Left ventricle myocardium inferior (tissue), 1 donor: ENCODE results near the gene UBE3B. TPM values are rescaled to one million over a fixed set of nuclear protein-coding genes. Genes with fewer than 3 reads are reported as not detected.

Experiments used
- DNase-seq: peaks from one replicate; pipeline ENCODE4 v3.0.0-alpha.2; 2020
- H3K27ac ChIP-seq: fragments of 200-600 bp; replicated peaks from 2 replicates; pipeline ENCODE4 v1.8.0; 2021
- H3K27me3 ChIP-seq: fragments of 200-600 bp; 2 replicates; pipeline ENCODE4 v1.8.0; 2021; ENCODE audit warnings: low read depth
- H3K36me3 ChIP-seq: fragments of 200-600 bp; 2 replicates; pipeline ENCODE4 v1.8.0; 2021
- H3K4me1 ChIP-seq: fragments of 200-600 bp; 2 replicates; pipeline ENCODE4 v1.8.0; 2021
- H3K4me3 ChIP-seq: fragments of 200-600 bp; 2 replicates; pipeline ENCODE4 v1.8.0; 2021; ENCODE audit warnings: mild to moderate bottlenecking, moderate library complexity
- H3K9me3 ChIP-seq: fragments of 200-600 bp; replicated peaks from 2 replicates; pipeline ENCODE4 v1.8.0; 2021
- CTCF ChIP-seq: fragments of 200-600 bp; IDR thresholded peaks from 2 replicates; pipeline ENCODE4 v1.8.0; 2021; ENCODE audit warnings: antibody characterized with exemption, mild to moderate bottlenecking, borderline replicate concordance
- intact Hi-C: fragments of 100-400 bp; cut with micrococcal nuclease; formaldehyde crosslinking; loops from one replicate; pipeline ENCODE4 v1.11.0; 2022
- total RNA-seq: library from RNA; stranded (reverse); fragmentation: NEBNext Ultra II Directional; extraction: Animal tissue kit (Norgen Biotek cat#: 25700); gene quantifications from one replicate; pipeline ENCODE4 v1.2.1, GENCODE V29; 2021
- donor health status: DM: no; HTN: yes; CAD: no; lungs with severe emphysema.

The UBE3B gene
- total RNA-seq, 1 donor from 2014 or later: 56.0 TPM

GRCh38 chr12:109575683-109576082, 98.2 kb downstream of the UBE3B start:
- DNase-seq: no peak
- Histone ChIP-seq H3K27ac (no peak overlapping the region), H3K9me3 (no peaks in the 10 kb centered on the region), H3K27me3 (no peaks in the 10 kb centered on the region), H3K4me1 (peaks cover 29% of the 10 kb centered on the region), H3K4me3 (no peak overlapping the region), H3K36me3 (peaks cover 52% of the 10 kb centered on the region)
- intact Hi-C loops: no loop called here
- TF ChIP-seq CTCF: no peak

DNA sequence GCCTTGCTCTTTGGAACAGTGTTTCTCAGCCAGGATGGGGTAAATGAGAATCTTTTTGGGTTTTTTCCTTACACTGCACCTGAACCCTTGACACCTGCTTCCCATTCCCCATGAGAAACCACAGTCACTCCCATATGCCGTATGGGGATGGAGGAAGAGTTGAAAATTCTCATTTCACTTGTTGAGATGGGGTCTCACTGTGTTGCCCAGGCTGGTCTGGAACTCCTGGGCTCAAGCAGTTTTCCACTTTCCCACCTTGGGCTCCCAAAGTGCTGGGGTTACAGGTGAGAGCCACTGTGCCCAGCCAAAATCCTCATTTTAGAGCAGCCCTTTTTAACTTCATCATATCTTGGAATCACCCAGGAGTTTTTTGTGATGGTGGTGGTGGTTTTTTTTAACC, 99.9 kb downstream of the UBE3B start:
- Histone ChIP-seq H3K4me1 (peaks cover 22% of the 10 kb centered on the region), H3K27ac (no peak overlapping the region), H3K9me3 (no peaks in the 10 kb centered on the region), H3K27me3 (no peaks in the 10 kb centered on the region), H3K4me3 (no peak overlapping the region), H3K36me3 (peaks cover 68% of the 10 kb centered on the region)
- intact Hi-C loops: no loop called here
- no peak for DNase-seq
- no peak for TF ChIP-seq CTCF

DNA sequence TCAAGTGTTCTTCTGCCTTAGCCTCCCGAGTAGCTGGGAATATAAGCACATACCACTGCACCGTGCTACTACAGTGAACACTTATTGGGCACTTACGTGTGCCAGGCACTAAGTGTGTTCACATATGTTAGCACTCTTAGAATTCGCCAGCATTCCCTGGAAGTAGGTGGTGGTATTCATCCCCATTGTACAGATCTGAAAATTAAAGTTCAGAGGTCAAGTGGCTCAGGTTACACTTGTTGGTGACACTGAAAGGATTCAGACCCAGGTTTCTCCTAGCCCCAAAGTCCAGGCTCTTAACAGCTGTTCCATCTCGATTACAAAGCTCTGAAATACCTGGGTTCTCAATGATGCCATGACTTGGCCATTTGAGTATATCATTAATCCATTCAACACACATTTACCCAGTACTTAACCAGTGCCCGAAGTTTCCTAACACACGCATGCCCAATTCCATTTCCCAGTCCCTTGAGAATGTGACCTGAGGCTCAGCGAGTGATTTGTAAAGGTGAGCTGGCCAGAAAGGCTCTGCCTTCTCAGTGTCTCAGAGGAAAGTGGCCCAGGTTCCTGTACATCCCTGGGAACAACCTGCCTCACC, 101.0 kb downstream of the UBE3B start:
- H3K27me3 ChIP-seq: no peaks in the 10 kb centered on the region
- H3K36me3 ChIP-seq: peaks cover 74% of the 10 kb centered on the region
- H3K9me3 ChIP-seq: no peaks in the 10 kb centered on the region
- intact Hi-C loops: no loop called here
- no peak overlapping the region for H3K4me3 ChIP-seq
- DNase-seq: no peak
- no peak for TF ChIP-seq CTCF
- H3K27ac ChIP-seq: no peak overlapping the region
- H3K4me1 ChIP-seq: peaks cover 13% of the 10 kb centered on the region

DNA sequence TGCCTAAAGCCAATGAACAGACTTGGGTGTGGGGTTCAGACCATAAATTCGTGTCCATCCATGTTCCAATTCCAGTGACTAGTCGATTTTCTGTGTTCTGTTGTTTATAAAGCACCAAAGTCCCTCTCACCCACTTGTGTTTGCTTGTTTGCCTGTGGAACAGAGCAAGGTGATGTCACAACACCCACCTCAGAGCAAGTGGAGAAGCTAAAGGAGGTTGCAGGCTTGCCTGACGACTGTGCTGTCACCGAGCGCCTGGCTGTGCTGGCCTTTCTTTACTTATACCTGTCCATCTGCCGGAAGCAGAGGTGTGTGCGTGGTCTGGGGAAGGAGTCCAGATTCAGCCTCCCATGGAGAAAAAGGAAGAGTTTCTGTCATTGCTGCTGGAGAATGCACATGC, 102.2 kb downstream of the UBE3B start:
- H3K27me3 ChIP-seq: no peaks in the 10 kb centered on the region
- H3K9me3 ChIP-seq: no peaks in the 10 kb centered on the region
- peaks cover 85% of the 10 kb centered on the region for H3K36me3 ChIP-seq
- DNase-seq: no peak
- intact Hi-C loops: no loop called here
- H3K4me3 ChIP-seq: no peak overlapping the region
- H3K4me1 ChIP-seq: peaks cover 3% of the 10 kb centered on the region
- TF ChIP-seq CTCF: no peak
- H3K27ac ChIP-seq: no peak overlapping the region

DNA sequence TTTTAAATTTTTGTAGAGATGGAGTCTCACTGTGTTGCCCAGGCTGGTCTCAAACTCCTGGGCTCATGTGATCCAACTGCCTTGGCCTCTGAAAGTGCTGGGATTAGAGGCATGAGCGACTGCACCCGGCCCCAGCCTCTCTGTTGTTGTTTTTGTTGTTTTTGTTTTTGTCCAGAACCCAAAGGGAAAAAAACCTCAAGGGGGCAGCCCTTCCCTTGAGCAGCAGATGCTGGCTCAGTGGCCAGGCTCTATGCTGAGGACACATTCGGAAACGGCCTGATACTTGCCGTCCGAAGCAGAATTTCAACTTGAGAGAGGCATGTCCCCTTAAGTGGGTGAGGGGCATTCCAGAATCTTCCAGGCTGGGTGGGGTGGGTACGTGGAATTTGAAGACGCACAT, 102.8 kb downstream of the UBE3B start:
- DNase-seq: no peak
- Histone ChIP-seq H3K4me1 (no peaks in the 10 kb centered on the region), H3K4me3 (no peak overlapping the region), H3K9me3 (no peaks in the 10 kb centered on the region), H3K27me3 (no peaks in the 10 kb centered on the region), H3K36me3 (peaks cover 88% of the 10 kb centered on the region), H3K27ac (no peak overlapping the region)
- intact Hi-C loops: no loop called here
- no peak for TF ChIP-seq CTCF
